ENCODE data around the gene PPP1R1B. TPM values are rescaled to one million over a fixed set of nuclear protein-coding genes. Genes with fewer than 3 reads are reported as not detected.

Gene PPP1R1B
- polyA plus RNA-seq, 3 donors, result 13.6 to 18.1 (median 14.1) TPM

- DNase-seq (ENCODE audit: low read depth in 3 of 3, low spot score in 2 of 3), result no peak
Measured at GRCh38 chr17:39631403-39631802, 4.7 kb downstream of the PPP1R1B start.

- DNase-seq (ENCODE audit: low read depth in 3 of 3, low spot score in 2 of 3), result no peak
Measured at GRCh38 chr17:39632153-39632941, 5.6 kb downstream of the PPP1R1B start.

- DNase-seq (ENCODE audit: low read depth in 3 of 3, low spot score in 2 of 3), result no peak
Measured at GRCh38 chr17:39633570-39634183, 6.9 kb downstream of the PPP1R1B start.

GRCh38 chr17:39634384-39634871 lies 7.7 kb downstream of the PPP1R1B start:
- DNase-seq (ENCODE audit: low read depth in 3 of 3, low spot score in 2 of 3), result peak in 1 of 3 donors; percentile 53

- no peak for DNase-seq (ENCODE audit: low read depth in 3 of 3, low spot score in 2 of 3)
Measured at GRCh38 chr17:39635614-39636176, 8.9 kb downstream of the PPP1R1B start.

- no peak for DNase-seq (ENCODE audit: low read depth in 3 of 3, low spot score in 2 of 3)
Measured at GRCh38 chr17:39636587-39636926, 9.8 kb downstream of the PPP1R1B start.

GRCh38 chr17:39636927-39637736 lies 10.4 kb downstream of the PPP1R1B start, which contains the start of gene STARD3:
TSS of gene STARD3 (plus strand) at chr17:39637144. CDS start at chr17:39653532, 16,388 bp downstream.
- DNase-seq (ENCODE audit: low read depth in 3 of 3, low spot score in 2 of 3), result peak in 2 of 3 donors; percentile 56 to 79

GRCh38 chr17:39638317-39638716 lies 11.6 kb downstream of the PPP1R1B start:
- DNase-seq (ENCODE audit: low read depth in 3 of 3, low spot score in 2 of 3), result no peak

- no peak for DNase-seq (ENCODE audit: low read depth in 3 of 3, low spot score in 2 of 3)
Measured at GRCh38 chr17:39639043-39639442, 12.3 kb downstream of the PPP1R1B start.

GRCh38 chr17:39639566-39640458 lies 13.1 kb downstream of the PPP1R1B start:
- no peak for DNase-seq (ENCODE audit: low read depth in 3 of 3, low spot score in 2 of 3)

GRCh38 chr17:39640591-39641031 lies 13.9 kb downstream of the PPP1R1B start:
- DNase-seq (ENCODE audit: low read depth in 3 of 3, low spot score in 2 of 3), result no peak

GRCh38 chr17:39641097-39641496 lies 14.3 kb downstream of the PPP1R1B start:
- DNase-seq (ENCODE audit: low read depth in 3 of 3, low spot score in 2 of 3), result no peak

GRCh38 chr17:39641883-39642282 lies 15.1 kb downstream of the PPP1R1B start:
- DNase-seq (ENCODE audit: low read depth in 3 of 3, low spot score in 2 of 3), result no peak

- DNase-seq (ENCODE audit: low read depth in 3 of 3, low spot score in 2 of 3), result no peak
Measured at GRCh38 chr17:39642291-39643074, 15.7 kb downstream of the PPP1R1B start.

GRCh38 chr17:39643271-39643670 lies 16.5 kb downstream of the PPP1R1B start:
- DNase-seq (ENCODE audit: low read depth in 3 of 3, low spot score in 2 of 3), result no peak

- DNase-seq (ENCODE audit: low read depth in 3 of 3, low spot score in 2 of 3), result no peak
Measured at GRCh38 chr17:39647256-39647655, 20.5 kb downstream of the PPP1R1B start.

GRCh38 chr17:39648616-39649366 lies 22.0 kb downstream of the PPP1R1B start:
- no peak for DNase-seq (ENCODE audit: low read depth in 3 of 3, low spot score in 2 of 3)

- no peak for DNase-seq (ENCODE audit: low read depth in 3 of 3, low spot score in 2 of 3)
Measured at GRCh38 chr17:39650121-39650579, 23.4 kb downstream of the PPP1R1B start.

All from right renal cortex interstitium (tissue), 3 donors.